Endothelial cell of umbilical vein (primary cell): Measurements from ENCODE around the gene RBMS1.

Source experiments
- MYC ChIP-seq: IDR thresholded peaks from one replicate; pipeline ENCODE4 v1.6.1; 2011; ENCODE audit warnings: mild to moderate bottlenecking, low read depth, low read length
- POLR2AphosphoS5 ChIP-seq: IDR thresholded peaks from 2 replicates; pipeline ENCODE4 v1.6.1; 2012; ENCODE audit warnings: low read depth, mild to moderate bottlenecking, control low read depth, low read length, moderate library complexity; ENCODE audit not compliant: insufficient read depth

- TF ChIP-seq POLR2AphosphoS5 (no peak), MYC (no peak)
Observed at GRCh38 chr2:160353166-160353565, 140.4 kb downstream of the RBMS1 start.
